Activated CD4-positive, alpha-beta T cell treated with anti-CD3 and anti-CD28 coated beads, Interleukin-2, amount 50 U/mL, for 48 hours (primary cell): Measurements from ENCODE around the gene NHERF2.

Experiments used
- DNase-seq, 2 experiments: peaks; one replicate each; pipeline ENCODE4 v3.0.0-alpha.2; 2020

NHERF2 gene

GRCh38 chr16:2026461-2027023 lies at the start of gene NHERF2:
Gene NHERF2, plus strand, starts transcription at chr16:2026902. Its CDS starts 104 bp downstream, at chr16:2027006.
- DNase-seq, result no peak

- DNase-seq, result no peak
Observed at GRCh38 chr16:1976951-1977874, 49.5 kb upstream of the NHERF2 start.

GRCh38 chr16:1977875-1978268 lies 48.8 kb upstream of the NHERF2 start:
- no peak for DNase-seq

- DNase-seq, result no peak
Observed at GRCh38 chr16:1978476-1979120, 48.1 kb upstream of the NHERF2 start.

- peak; percentile 42 to 43 for DNase-seq
Observed at GRCh38 chr16:1979271-1980029, 47.3 kb upstream of the NHERF2 start.

GRCh38 chr16:1980030-1980769 lies 46.5 kb upstream of the NHERF2 start:
- DNase-seq, result no peak

GRCh38 chr16:1980770-1981087 lies 46.0 kb upstream of the NHERF2 start:
- DNase-seq, result no peak

- DNase-seq, result no peak
Observed at GRCh38 chr16:1981398-1981836, 45.3 kb upstream of the NHERF2 start, which contains the start of gene NOXO1. Gene NOXO1, minus strand, starts transcription at chr16:1981469. Its CDS starts 290 bp downstream, at chr16:1981179.

GRCh38 chr16:1982013-1982433 lies 44.7 kb upstream of the NHERF2 start:
- no peak for DNase-seq

- DNase-seq, result no peak
Observed at GRCh38 chr16:1982991-1983543, 43.6 kb upstream of the NHERF2 start.

GRCh38 chr16:1983544-1984346 lies 43.0 kb upstream of the NHERF2 start, which contains the start of gene GFER:
Gene GFER, plus strand, starts transcription at chr16:1984193. Its CDS starts 26 bp downstream, at chr16:1984219.
- peak; percentile 83 to 87 for DNase-seq

- no peak for DNase-seq
Observed at GRCh38 chr16:1984347-1985225, 42.1 kb upstream of the NHERF2 start.

- DNase-seq, result no peak
Observed at GRCh38 chr16:1985466-1986150, 41.1 kb upstream of the NHERF2 start.

- no peak for DNase-seq
Observed at GRCh38 chr16:1987198-1987597, 39.5 kb upstream of the NHERF2 start.

GRCh38 chr16:1989209-1990100 lies 37.2 kb upstream of the NHERF2 start, which contains the start of gene SYNGR3:
Gene SYNGR3, plus strand, starts transcription at chr16:1989970. Its CDS starts 133 bp downstream, at chr16:1990103.
- no peak for DNase-seq

GRCh38 chr16:1990101-1990350 lies 36.7 kb upstream of the NHERF2 start:
- no peak for DNase-seq

GRCh38 chr16:1990351-1991134 lies 36.2 kb upstream of the NHERF2 start:
- peak in 1 of 2 experiments; percentile 55 for DNase-seq
